ENCODE data around the gene TMEM98. TPM values are rescaled to one million over a fixed set of nuclear protein-coding genes. Genes with fewer than 3 reads are reported as not detected.
"Not testable (repeated sequence)": the region's sequence is repeated elsewhere in the genome, so short reads cannot be mapped to it uniquely, and the experiment has no call there.

TMEM98 gene
- total and polyA plus RNA-seq, 11 donors, result 5.7 to 35.8 (median 13.3) TPM

DNA sequence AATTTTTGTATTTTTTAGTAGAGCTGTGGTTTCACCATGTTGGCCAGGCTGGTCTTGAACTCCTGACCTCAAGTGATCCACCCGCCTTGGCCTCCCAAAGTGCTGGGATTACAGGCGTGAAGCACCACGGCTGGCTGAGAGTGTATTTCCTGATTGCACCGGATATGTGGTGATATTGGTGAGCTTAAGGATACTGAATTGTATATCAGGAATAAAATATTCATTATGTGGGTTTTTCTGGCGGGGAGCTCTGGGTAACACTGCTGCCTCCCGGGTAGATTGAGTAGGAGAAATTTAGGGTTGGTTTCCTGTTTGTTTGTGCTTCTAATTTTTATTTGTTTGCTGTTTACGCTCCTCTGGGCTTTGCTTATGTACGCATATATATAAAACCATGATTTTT, 7.7 kb upstream of the TMEM98 start:
- H3K27me3 ChIP-seq, result no peaks in the 10 kb centered on the region
- DNase-seq (no peak), ATAC-seq (no peak)
- intact Hi-C loops (cut with DNase I), result no loop called here
- H3K36me3 ChIP-seq, result no peaks in the 10 kb centered on the region
- TF ChIP-seq, protein P1, sequence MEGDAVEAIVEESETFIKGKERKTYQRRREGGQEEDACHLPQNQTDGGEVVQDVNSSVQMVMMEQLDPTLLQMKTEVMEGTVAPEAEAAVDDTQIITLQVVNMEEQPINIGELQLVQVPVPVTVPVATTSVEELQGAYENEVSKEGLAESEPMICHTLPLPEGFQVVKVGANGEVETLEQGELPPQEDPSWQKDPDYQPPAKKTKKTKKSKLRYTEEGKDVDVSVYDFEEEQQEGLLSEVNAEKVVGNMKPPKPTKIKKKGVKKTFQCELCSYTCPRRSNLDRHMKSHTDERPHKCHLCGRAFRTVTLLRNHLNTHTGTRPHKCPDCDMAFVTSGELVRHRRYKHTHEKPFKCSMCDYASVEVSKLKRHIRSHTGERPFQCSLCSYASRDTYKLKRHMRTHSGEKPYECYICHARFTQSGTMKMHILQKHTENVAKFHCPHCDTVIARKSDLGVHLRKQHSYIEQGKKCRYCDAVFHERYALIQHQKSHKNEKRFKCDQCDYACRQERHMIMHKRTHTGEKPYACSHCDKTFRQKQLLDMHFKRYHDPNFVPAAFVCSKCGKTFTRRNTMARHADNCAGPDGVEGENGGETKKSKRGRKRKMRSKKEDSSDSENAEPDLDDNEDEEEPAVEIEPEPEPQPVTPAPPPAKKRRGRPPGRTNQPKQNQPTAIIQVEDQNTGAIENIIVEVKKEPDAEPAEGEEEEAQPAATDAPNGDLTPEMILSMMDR (IDR thresholded peaks at IDR 0.05), result no peak
- no peak for TF ChIP-seq POLR2A (IDR thresholded peaks at IDR 0.05)
- no peak overlapping the region for H3K27ac ChIP-seq
- H3K4me3 ChIP-seq, result no peak overlapping the region
- H3K9me3 ChIP-seq, result no peaks in the 10 kb centered on the region
- H3K4me1 ChIP-seq, result no peaks in the 10 kb centered on the region
- 78 to 83% (median 82%) methylated on average over 8 of the region's 8 CpGs for WGBS, 4 donors

DNA sequence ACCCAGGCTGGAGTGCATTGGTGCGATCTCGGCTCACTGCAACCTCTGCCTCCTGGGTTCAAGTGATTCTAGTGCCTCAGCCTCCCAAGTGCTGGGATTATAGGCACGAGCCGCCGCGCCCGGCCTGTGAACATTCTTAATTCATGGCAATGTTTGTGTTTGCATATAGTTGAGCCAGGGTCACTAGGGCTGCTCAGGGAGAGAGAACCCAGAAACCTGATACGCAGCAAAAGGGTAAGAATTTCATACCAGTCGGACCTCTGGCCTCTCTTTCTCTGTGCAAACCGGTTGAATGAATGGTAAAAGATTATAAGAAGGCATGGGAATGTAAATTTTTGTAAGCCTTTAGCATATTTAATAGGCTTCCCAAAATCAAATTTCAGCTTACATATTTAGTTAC, 6.9 kb upstream of the TMEM98 start:
- 86 to 97% (median 94%) methylated on average over 10 of the region's 10 CpGs for WGBS, 4 donors
- no peaks in the 10 kb centered on the region for H3K36me3 ChIP-seq
- ATAC-seq, result no peak
- H3K4me3 ChIP-seq, result no peak overlapping the region
- H3K27me3 ChIP-seq, result peaks cover 0 to 4% (median 0%) of the 10 kb centered on the region in 9 donors
- no peaks in the 10 kb centered on the region for H3K4me1 ChIP-seq
- TF ChIP-seq, protein P1 (IDR thresholded peaks at IDR 0.05), result no peak
- no peak for TF ChIP-seq POLR2A (IDR thresholded peaks at IDR 0.05)
- H3K27ac ChIP-seq, result no peak overlapping the region
- DNase-seq, result no peak
- H3K9me3 ChIP-seq, result no peaks in the 10 kb centered on the region
- intact Hi-C loops (cut with DNase I), result no loop called here

DNA sequence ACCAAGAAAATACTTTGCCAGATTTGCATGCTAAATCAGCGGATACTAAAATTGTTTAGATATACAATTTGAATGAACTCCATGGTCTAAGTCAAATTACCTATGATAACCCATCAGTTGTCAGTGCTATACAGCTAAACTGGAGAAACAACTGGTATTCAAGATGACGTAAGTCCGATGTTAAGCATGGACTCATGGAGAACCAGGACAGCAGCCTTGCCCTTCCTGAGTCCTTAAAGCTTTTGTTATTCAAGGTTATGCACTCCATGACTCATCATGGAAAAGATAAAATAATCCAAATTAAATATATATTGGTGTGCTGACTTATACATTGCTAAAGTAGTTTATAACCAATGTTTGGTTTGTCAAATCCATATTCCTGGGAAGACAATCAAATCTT, 4.0 kb upstream of the TMEM98 start:
- Histone ChIP-seq H3K27me3 (peaks cover 0 to 22% (median 2%) of the 10 kb centered on the region in 9 donors), H3K4me1 (peaks cover 0 to 13% (median 2%) of the 10 kb centered on the region in 12 donors)
- ATAC-seq; intact Hi-C loops (cut with DNase I); H3K9me3 ChIP-seq; H3K27ac ChIP-seq; H3K36me3 ChIP-seq; DNase-seq; H3K4me3 ChIP-seq: not testable (repeated sequence)
- WGBS, 4 donors, result 86 to 93% (median 90%) methylated on average over 3 of the region's 3 CpGs

DNA sequence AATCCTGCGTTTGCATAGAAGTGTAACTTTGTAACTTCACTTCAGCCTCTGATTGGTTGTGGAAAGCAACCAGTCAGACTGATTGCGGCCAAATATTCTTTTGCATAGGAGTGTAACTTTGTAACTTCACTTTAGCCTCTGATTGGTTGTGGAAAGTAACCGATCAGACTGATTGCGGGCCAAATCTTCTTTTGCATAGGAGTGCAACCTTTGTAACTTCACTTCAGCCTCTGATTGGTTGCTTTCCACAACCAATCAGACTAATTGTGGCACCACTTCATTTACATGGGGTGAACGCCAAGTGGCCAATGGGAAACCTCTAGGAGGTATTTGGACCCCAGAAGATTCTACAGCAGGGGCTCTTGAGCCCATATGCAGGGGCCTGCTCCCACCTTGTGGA, 1.8 kb upstream of the TMEM98 start:
- DNase-seq (no peak), ATAC-seq (no peak)
- WGBS, 4 donors, result 93 to 96% (median 95%) methylated on average over 5 of the region's 5 CpGs
- Histone ChIP-seq H3K4me1 (peaks cover 0 to 13% (median 2%) of the 10 kb centered on the region in 12 donors), H3K4me3 (no peak overlapping the region), H3K27me3 (peaks cover 0 to 26% (median 2%) of the 10 kb centered on the region in 9 donors), H3K9me3 (no peaks in the 10 kb centered on the region), H3K27ac (no peak overlapping the region), H3K36me3 (no peaks in the 10 kb centered on the region)
- intact Hi-C loops (cut with DNase I), result no loop called here
- TF ChIP-seq, protein P1 (IDR thresholded peaks at IDR 0.05), result no peak
- TF ChIP-seq POLR2A (IDR thresholded peaks at IDR 0.05), result no peak

DNA sequence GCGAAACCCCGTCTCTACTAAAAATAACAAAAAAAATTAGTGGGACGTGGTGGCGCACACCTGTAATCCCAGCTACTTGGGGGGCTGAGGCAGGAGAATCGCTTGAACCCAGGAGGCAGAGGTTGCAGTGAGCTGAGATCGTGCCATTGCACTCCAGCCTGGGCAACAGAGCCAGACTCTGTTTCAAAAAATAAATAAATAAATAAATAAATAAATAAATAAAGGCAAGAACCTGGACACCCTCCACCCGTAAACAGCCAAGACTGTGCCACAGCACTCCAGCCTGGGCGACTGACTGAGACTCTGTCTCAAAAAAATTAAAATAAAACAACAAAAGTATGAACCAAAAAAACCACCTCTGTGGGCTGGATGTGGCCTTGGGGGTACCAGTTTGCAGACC, 1.2 kb upstream of the TMEM98 start:
- H3K9me3 ChIP-seq; ATAC-seq; H3K27ac ChIP-seq; intact Hi-C loops (cut with DNase I); DNase-seq; H3K36me3 ChIP-seq: not testable (repeated sequence)
- peaks cover 0 to 13% (median 2%) of the 10 kb centered on the region in 12 donors for H3K4me1 ChIP-seq
- H3K4me3 ChIP-seq, result peak overlapping the region in 1 of 12 donors; percentile 70
- peaks cover 0 to 27% (median 2%) of the 10 kb centered on the region in 9 donors for H3K27me3 ChIP-seq
- 95 to 96% (median 95%) methylated on average over 8 of the region's 8 CpGs for WGBS, 4 donors
